ENCODE data around the gene EIF4B. TPM values are rescaled to one million over a fixed set of nuclear protein-coding genes. Genes with fewer than 3 reads are reported as not detected.

Gene EIF4B
- total and polyA plus RNA-seq, 9 donors = 316 to 1,452 (median 882) TPM

DNA sequence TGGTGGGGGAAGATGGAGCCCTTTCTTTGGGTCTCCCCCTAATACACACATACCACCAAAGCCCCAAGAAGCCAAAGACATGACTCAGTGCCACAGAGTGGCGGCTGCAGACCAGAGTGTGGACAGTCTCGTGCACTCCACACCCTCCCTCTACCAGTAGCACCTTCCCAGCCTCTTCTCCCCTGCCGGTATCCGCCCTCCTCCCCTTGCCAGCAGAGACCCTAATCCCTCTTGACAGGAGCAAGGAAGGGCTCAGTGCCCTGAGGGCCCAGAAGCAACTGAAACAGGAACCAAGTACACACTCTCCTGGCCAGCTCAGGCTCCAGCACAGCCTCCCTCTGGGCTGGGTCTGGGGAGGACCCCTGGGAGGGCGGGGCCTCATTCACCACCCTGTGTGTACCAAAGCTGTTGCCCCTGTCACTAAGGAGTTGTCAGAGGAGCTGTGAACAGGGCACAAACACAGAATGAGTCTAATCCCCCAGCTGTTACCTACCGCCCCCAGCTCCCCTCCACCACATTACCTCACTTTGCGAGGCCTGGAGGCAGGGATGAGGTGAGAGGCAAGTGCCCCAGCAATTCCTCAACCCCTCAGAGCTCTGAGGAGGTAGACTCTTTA, 64.7 kb downstream of the EIF4B start:
- peaks cover 43% of the 10 kb centered on the region for H3K4me1 ChIP-seq (ENCODE audit: insufficient read depth)
- no peak for TF ChIP-seq EP300 (IDR thresholded peaks at IDR 0.05)
- DNase-seq = peak in 4 of 5 donors; percentile 26 to 42 (median 33)
- intact Hi-C loops (cut with DNase I) = no loop called here
- no peaks in the 10 kb centered on the region for H3K27me3 ChIP-seq
- no peaks in the 10 kb centered on the region for H3K36me3 ChIP-seq
- no peaks in the 10 kb centered on the region for H3K9me3 ChIP-seq
- WGBS, 3 donors = 79 to 88% (median 86%) methylated on average over 7 of the region's 7 CpGs
- H3K4me3 ChIP-seq = no peak overlapping the region
- peak overlapping the region; percentile 71 to 75 for H3K27ac ChIP-seq

DNA sequence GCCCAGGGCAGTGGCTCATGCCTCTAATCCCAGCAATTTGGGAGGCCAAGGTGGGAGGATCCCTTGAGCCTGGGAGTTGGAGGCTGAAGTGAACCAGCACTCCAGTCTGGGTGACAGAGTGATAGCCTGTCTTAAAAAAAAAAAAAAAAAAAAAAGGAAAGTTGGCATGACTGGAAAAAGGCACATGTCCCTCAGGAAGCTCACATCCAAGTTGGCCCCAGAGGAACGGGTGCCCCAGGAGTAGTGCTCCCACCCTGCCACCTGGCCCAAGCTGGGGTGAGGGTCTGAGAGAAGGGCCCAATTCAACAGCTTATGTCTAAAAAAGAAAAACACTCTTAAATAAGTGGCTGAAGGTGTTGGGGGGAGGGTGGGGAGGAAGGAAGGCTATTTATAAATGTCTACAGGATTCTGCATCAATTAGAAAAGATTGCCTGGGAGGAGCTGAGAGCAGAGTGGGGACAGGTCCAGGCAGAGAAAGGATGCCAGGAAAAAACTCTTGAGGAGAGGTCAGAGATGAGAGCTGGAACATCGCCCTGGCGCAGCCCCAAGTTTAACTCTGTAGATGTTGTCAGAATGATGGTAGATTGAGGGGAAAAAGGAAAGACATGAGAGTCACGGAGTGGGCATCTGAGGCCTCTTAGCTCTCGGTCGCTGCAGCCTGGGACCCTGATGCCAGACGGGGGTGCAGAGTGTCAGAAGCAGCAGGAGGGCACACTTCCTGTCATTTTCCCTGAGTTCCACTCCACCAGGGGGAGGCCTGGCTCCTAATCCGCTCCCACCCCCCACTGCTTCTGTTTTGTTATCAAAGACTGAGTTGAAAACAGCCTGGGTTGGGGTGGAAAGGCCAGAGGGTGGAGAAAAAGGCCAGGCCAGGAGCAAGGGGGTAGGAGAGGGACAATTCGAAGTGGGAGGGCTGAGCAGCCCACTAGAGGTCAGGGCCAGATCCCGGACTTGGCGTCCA, 65.6 kb downstream of the EIF4B start:
- Histone ChIP-seq H3K27me3 (no peaks in the 10 kb centered on the region), H3K36me3 (no peaks in the 10 kb centered on the region), H3K4me3 (no peak overlapping the region), H3K27ac (peak overlapping the region; percentile 71 to 75), H3K9me3 (no peaks in the 10 kb centered on the region), H3K4me1 (ENCODE audit: insufficient read depth) (peaks cover 40% of the 10 kb centered on the region)
- intact Hi-C loops (cut with DNase I) = no loop called here
- WGBS, 3 donors = 7 to 12% (median 9%) methylated on average over 11 of the region's 11 CpGs
- TF ChIP-seq, protein P1, sequence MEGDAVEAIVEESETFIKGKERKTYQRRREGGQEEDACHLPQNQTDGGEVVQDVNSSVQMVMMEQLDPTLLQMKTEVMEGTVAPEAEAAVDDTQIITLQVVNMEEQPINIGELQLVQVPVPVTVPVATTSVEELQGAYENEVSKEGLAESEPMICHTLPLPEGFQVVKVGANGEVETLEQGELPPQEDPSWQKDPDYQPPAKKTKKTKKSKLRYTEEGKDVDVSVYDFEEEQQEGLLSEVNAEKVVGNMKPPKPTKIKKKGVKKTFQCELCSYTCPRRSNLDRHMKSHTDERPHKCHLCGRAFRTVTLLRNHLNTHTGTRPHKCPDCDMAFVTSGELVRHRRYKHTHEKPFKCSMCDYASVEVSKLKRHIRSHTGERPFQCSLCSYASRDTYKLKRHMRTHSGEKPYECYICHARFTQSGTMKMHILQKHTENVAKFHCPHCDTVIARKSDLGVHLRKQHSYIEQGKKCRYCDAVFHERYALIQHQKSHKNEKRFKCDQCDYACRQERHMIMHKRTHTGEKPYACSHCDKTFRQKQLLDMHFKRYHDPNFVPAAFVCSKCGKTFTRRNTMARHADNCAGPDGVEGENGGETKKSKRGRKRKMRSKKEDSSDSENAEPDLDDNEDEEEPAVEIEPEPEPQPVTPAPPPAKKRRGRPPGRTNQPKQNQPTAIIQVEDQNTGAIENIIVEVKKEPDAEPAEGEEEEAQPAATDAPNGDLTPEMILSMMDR (IDR thresholded peaks at IDR 0.05) = peak in 2 of 3 donors; percentile 25 to 29
- TF ChIP-seq EP300 (IDR thresholded peaks at IDR 0.05) (no peak), POLR2A (IDR thresholded peaks at IDR 0.05) (no peak)
- DNase-seq = peak; percentile 87 to 95 (median 94)

DNA sequence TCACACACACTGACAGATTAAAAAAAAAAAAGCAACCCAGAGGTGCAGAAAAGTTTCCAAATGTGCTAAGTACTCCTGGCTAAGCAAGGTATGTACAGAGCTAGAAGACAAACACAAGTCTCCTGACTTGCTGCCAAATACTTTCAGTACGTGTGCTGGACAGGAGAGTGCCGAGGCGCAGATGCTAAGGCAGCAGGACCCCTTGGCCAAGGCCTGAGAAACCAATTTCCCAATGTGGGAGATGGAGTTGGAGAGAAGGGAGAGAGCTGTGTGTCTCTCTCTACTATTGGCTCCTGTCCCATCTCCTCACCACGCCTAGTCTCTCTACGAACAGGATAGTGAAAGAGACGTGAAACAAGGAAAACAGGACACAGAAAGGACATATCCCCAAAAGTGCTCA, 67.6 kb downstream of the EIF4B start:
- no peaks in the 10 kb centered on the region for H3K27me3 ChIP-seq
- DNase-seq = peak in 3 of 5 donors; percentile 21 to 52 (median 31)
- H3K4me3 ChIP-seq = no peak overlapping the region
- TF ChIP-seq EP300 (IDR thresholded peaks at IDR 0.05) = no peak
- TF ChIP-seq POLR2A (IDR thresholded peaks at IDR 0.05) = no peak
- TF ChIP-seq, protein P1 (IDR thresholded peaks at IDR 0.05) = no peak
- H3K27ac ChIP-seq = peak overlapping the region; percentile 24 to 36
- intact Hi-C loops (cut with DNase I) = no loop called here
- no peaks in the 10 kb centered on the region for H3K9me3 ChIP-seq
- H3K36me3 ChIP-seq = no peaks in the 10 kb centered on the region
- peaks cover 44% of the 10 kb centered on the region for H3K4me1 ChIP-seq (ENCODE audit: insufficient read depth)
- WGBS, 3 donors = 49 to 73% (median 67%) methylated on average over 6 of the region's 6 CpGs

DNA sequence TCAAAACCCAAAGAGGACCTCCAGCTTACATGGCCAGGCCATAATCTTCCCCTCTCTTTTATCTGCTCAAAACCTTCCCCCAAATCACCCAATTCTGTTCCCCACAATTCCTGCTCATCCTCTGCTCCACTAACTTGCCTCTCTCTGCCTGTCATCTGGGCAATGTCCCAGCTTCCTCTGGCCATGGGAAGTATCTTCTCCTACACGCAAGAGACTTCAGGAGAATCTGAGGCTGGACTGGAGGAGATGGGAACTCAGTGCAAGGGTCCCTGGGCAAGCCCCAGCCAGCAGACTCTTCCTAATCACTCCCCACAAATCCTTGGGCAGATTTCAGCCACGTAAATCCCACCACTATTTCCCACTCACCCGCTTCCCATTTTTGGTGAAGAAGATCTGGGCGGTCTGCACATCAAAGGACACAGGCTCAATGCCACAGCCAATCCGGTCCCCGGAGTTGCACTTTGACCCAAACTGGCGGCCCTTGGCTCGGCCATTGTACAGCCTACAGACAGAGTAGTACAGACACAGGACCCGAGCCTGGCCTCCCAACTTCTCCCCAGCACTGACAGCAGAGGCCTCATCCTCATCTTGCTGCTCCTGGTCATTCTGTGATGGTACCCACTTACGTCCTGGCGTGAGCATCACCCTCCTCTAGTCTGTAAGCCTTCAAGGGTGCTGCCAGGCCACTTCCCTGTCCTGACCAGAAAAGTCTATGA, 68.2 kb downstream of the EIF4B start:
- Histone ChIP-seq H3K27ac (peak overlapping the region; percentile 24 to 36), H3K9me3 (no peaks in the 10 kb centered on the region), H3K4me1 (ENCODE audit: insufficient read depth) (peaks cover 41% of the 10 kb centered on the region), H3K36me3 (no peaks in the 10 kb centered on the region), H3K27me3 (no peaks in the 10 kb centered on the region), H3K4me3 (no peak overlapping the region)
- TF ChIP-seq, protein P1 (IDR thresholded peaks at IDR 0.05) = no peak
- no peak for TF ChIP-seq POLR2A (IDR thresholded peaks at IDR 0.05)
- TF ChIP-seq EP300 (IDR thresholded peaks at IDR 0.05) = no peak
- peak in 3 of 5 donors; percentile 20 to 39 (median 23) for DNase-seq
- 88 to 95% (median 93%) methylated on average over 11 of the region's 11 CpGs for WGBS, 3 donors
- intact Hi-C loops (cut with DNase I) = no loop called here
